ENCODE results near the gene MIOS. TPM values are rescaled to one million over a fixed set of nuclear protein-coding genes. Genes with fewer than 3 reads are reported as not detected.

The MIOS gene
- total and polyA plus RNA-seq, 2 of the 8 experiments (the other 6 are each of a cell fraction or from before 2014, with no cell fraction given), result 15.5 to 50.7 TPM

DNA sequence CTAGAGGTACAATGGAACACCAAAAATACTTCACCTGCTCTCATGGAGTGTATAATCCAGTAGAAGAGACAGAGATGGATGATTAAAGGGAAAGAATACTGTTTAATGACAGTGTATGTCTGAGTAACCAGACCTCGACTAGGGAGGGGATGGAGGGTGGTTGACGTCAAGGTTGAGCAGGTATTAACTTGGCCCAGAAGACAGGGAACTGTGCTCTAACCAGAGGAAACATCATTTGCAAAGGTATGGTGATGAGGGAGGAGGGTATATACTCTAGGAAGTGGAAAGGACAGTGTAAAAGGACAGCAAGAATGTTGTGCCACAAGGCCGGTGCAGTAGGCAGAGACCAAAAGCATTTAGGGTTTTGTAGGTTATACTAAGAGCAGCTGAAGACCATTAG is 2.9 kb downstream of the MIOS start:
- H2BK120ac ChIP-seq (replicated peaks; ENCODE audit: low read depth, low read length), result no peak overlapping the region
- H3K4me1 ChIP-seq (replicated peaks in 1 of 4; ENCODE audit: control insufficient read depth in 3 of 4, insufficient read depth in 4 of 4, low read length in 3 of 4), result peaks cover 5 to 11% (median 6%) of the 10 kb centered on the region in 4 experiments; a peak in 6 of 7 replicates
- FAIRE-seq (no peak), DNase-seq (ENCODE audit: low read depth in 1 of 2, low spot score in 2 of 2) (no peak)
- no peak overlapping the region for H2BK5ac ChIP-seq (ENCODE audit: low read depth, low read length)
- H3K79me2 ChIP-seq (ENCODE audit: control insufficient read depth in 1 of 2, insufficient read depth in 2 of 2, low read length in 2 of 2), result peaks cover 16 to 69% of the 10 kb centered on the region in 2 experiments
- H3K23ac ChIP-seq (ENCODE audit: insufficient read length), result no peak overlapping the region
- no peak overlapping the region for H2AFZ ChIP-seq (ENCODE audit: low read length)
- H2AK5ac ChIP-seq (ENCODE audit: low read depth, low read length), result no peak overlapping the region
- H3K4me2 ChIP-seq (ENCODE audit: insufficient read depth in 1 of 2, low read depth in 2 of 2, low read length in 2 of 2), result peak overlapping the region in 1 of 2 experiments; percentile 63; a peak in 1 of 4 replicates
- no peak overlapping the region for H3K4me3 ChIP-seq (ENCODE audit: extremely low read depth in 1 of 4, insufficient read depth in 2 of 4, low read depth in 3 of 4, low read length in 4 of 4)
- POLR2A ChIA-PET (ENCODE audit: partially characterized antibody), result interaction anchor here (3.1 kb wide), 1 partner anchor 8 kb away, joined by 12 read pairs; no protein-coding TSS in a partner anchor
- no peak overlapping the region for H3K27ac ChIP-seq (ENCODE audit: low read depth, low read length)
- no peaks in the 10 kb centered on the region for H3K79me1 ChIP-seq (ENCODE audit: low read depth, low read length)
- no peak overlapping the region for H2BK15ac ChIP-seq (ENCODE audit: low read length)
- H3K4ac ChIP-seq (replicated peaks; ENCODE audit: insufficient read length, low read depth, low read length), result no peak overlapping the region
- H3K36me3 ChIP-seq (ENCODE audit: control insufficient read depth in 2 of 4, insufficient read depth in 4 of 4, low read length in 3 of 4), result peaks cover 0 to 20% (median 6%) of the 10 kb centered on the region in 4 experiments; a peak in 3 of 8 replicates
- H3K23me2 ChIP-seq (ENCODE audit: low read depth, low read length), result peaks cover 2% of the 10 kb centered on the region; the same call in 1 of the 2 replicates
- peaks cover 0 to 2% of the 10 kb centered on the region in 2 experiments for H4K20me1 ChIP-seq (replicated peaks in 1 of 2; ENCODE audit: control insufficient read depth in 1 of 2, insufficient read depth in 2 of 2, low read length in 2 of 2)
- CTCF ChIA-PET (ENCODE audit: partially characterized antibody), result interaction anchor here (1.3 kb wide), 1 partner anchor 615 kb away, joined by 3 read pairs; no protein-coding TSS in a partner anchor
- H4K91ac ChIP-seq (replicated peaks; ENCODE audit: insufficient read length, low read length), result no peak overlapping the region
- no peaks in the 10 kb centered on the region for H3K27me3 ChIP-seq (replicated peaks in 1 of 4; ENCODE audit: control insufficient read depth in 3 of 4, extremely low read depth in 1 of 4, insufficient read depth in 3 of 4, low read length in 3 of 4)
- no peak overlapping the region for H3K18ac ChIP-seq (ENCODE audit: extremely low read depth, low read length)
- peaks cover 3 to 7% of the 10 kb centered on the region in 2 experiments for H3K9me3 ChIP-seq (ENCODE audit: insufficient read depth in 2 of 2, low read depth in 1 of 2, low read length in 1 of 2)
- no peak overlapping the region for H4K8ac ChIP-seq (ENCODE audit: extremely low read depth, insufficient read depth, low read length)
- no peak overlapping the region for H3K9ac ChIP-seq (replicated peaks in 1 of 4; ENCODE audit: extremely low read depth in 1 of 4, low read depth in 3 of 4, low read length in 3 of 4)
- H4K5ac ChIP-seq (ENCODE audit: insufficient read length, low read depth, low read length), result no peak overlapping the region
- H2BK12ac ChIP-seq (ENCODE audit: low read depth, low read length), result no peak overlapping the region
- WGBS, 2 experiments (ENCODE audit: extremely low coverage in 1 of 2, insufficient coverage in 1 of 2, insufficient read length in 1 of 2, insufficient replicate concordance in 2 of 2, low coverage in 1 of 2, low lambda C conversion rate in 2 of 2, missing lambda C conversion rate in 1 of 2), result 90% methylated on average over 3 of the region's 3 CpGs; no CpG with 5 or more reads in 1 of the 2 experiments
- H2BK20ac ChIP-seq (ENCODE audit: low read length), result no peak overlapping the region
- H3K56ac ChIP-seq (replicated peaks; ENCODE audit: insufficient read length, low read depth, low read length), result no peak overlapping the region
- H3K14ac ChIP-seq (ENCODE audit: insufficient read length), result no peak overlapping the region
- no peak for TF ChIP-seq ATF2 (IDR thresholded peaks at IDR 0.05; ENCODE audit: low read length)
- no peak for TF ChIP-seq JUND (IDR thresholded peaks at IDR 0.05; ENCODE audit: low read length)
- TF ChIP-seq FOSL1 (IDR thresholded peaks at IDR 0.05; ENCODE audit: insufficient read depth, low read depth, low read length), result no peak
- TF ChIP-seq SAP30 (IDR thresholded peaks at IDR 0.05; ENCODE audit: insufficient read depth, insufficient replicate concordance, low read length), result no peak
- no peak for TF ChIP-seq SRF (IDR thresholded peaks at IDR 0.05; ENCODE audit: low read depth, low read length)
- no peak for TF ChIP-seq KDM5A (IDR thresholded peaks at IDR 0.05; ENCODE audit: low read length)
- TF ChIP-seq EGR1 (IDR thresholded peaks at IDR 0.05; ENCODE audit: borderline replicate concordance, low read depth, low read length), result no peak
- TF ChIP-seq RBBP5 (IDR thresholded peaks at IDR 0.05; ENCODE audit: borderline replicate concordance, low read depth, low read length), result no peak
- no peak for TF ChIP-seq YY1 (IDR thresholded peaks at IDR 0.05; ENCODE audit: low read depth, low read length)
- TF ChIP-seq CHD1 (IDR thresholded peaks at IDR 0.05; ENCODE audit: low read depth, low read length), result no peak
- no peak for TF ChIP-seq POLR2AphosphoS5 (IDR thresholded peaks at IDR 0.05; ENCODE audit: low read depth, low read length)
- no peak for TF ChIP-seq CBX5 (IDR thresholded peaks at IDR 0.05; ENCODE audit: low read depth, low read length)
- no peak for TF ChIP-seq TEAD4 (IDR thresholded peaks at IDR 0.05; ENCODE audit: low read depth, low read length)

Data from H1 (cell line).